MM.1S (cell line): ENCODE results near the gene DNA2.

ENCODE experiments used
- DNase-seq: peaks from one replicate; pipeline ENCODE4 v3.0.0-alpha.2; 2015
- H2AFZ ChIP-seq: fragments of 300-600 bp; sonication (generic); 2 replicates; pipeline ENCODE4 v1.6.0; 2016; ENCODE audit warnings: antibody characterized with exemption, low read length
- H3F3A ChIP-seq: fragments of 300-600 bp; sonication (generic); 2 replicates; pipeline ENCODE4 v1.6.1; 2016; ENCODE audit warnings: mild to moderate bottlenecking, antibody characterized with exemption, low read length, moderate library complexity, mixed read lengths; ENCODE audit not compliant: insufficient read depth
- H3K27ac ChIP-seq: fragments of 300-600 bp; sonication (generic); 2 replicates; pipeline ENCODE4 v1.5.1; 2016; ENCODE audit warnings: mild to moderate bottlenecking, low read length
- H3K27me3 ChIP-seq: fragments of 300-600 bp; sonication (generic); replicated peaks from 2 replicates; pipeline ENCODE4 v1.6.0; 2016; ENCODE audit warnings: low read length; ENCODE audit not compliant: insufficient read depth
- H3K36me3 ChIP-seq: fragments of 300-600 bp; sonication (generic); replicated peaks from 2 replicates; pipeline ENCODE4 v1.6.1; 2016; ENCODE audit warnings: mild to moderate bottlenecking, low read length, mixed read lengths; ENCODE audit not compliant: insufficient read depth
- H3K4me1 ChIP-seq: fragments of 300-600 bp; sonication (generic); 2 replicates; pipeline ENCODE4 v1.6.1; 2016; ENCODE audit warnings: low read length, mixed read lengths
- H3K4me2 ChIP-seq: fragments of 300-600 bp; sonication (generic); 2 replicates; pipeline ENCODE4 v1.6.0; 2016; ENCODE audit warnings: low read depth, low read length
- H3K4me3 ChIP-seq: fragments of 300-600 bp; sonication (generic); 2 replicates; pipeline ENCODE4 v1.5.1; 2016; ENCODE audit warnings: low read length, mixed read lengths
- H3K79me2 ChIP-seq: fragments of 300-600 bp; sonication (generic); 2 replicates; pipeline ENCODE4 v1.6.1; 2016; ENCODE audit warnings: mixed run types, low read length, mixed read lengths
- H3K9ac ChIP-seq: fragments of 300-600 bp; sonication (generic); 2 replicates; pipeline ENCODE4 v1.6.1; 2016; ENCODE audit warnings: low read length, mixed read lengths
- H3K9me2 ChIP-seq: fragments of 300-600 bp; sonication (generic); replicated peaks from 2 replicates; pipeline ENCODE4 v1.6.1; 2016; ENCODE audit warnings: mild to moderate bottlenecking, low read length, mixed read lengths; ENCODE audit not compliant: insufficient read depth
- H3K9me3 ChIP-seq: fragments of 300-600 bp; sonication (generic); replicated peaks from 2 replicates; pipeline ENCODE4 v1.6.1; 2016; ENCODE audit warnings: mild to moderate bottlenecking, low read length, mixed read lengths; ENCODE audit not compliant: insufficient read depth
- H4K20me1 ChIP-seq: fragments of 300-600 bp; sonication (generic); 2 replicates; pipeline ENCODE4 v1.6.1; 2016; ENCODE audit warnings: mild to moderate bottlenecking, low read length, moderate library complexity, mixed read lengths; ENCODE audit not compliant: insufficient read depth
- EZH2 ChIP-seq: fragments of 300-600 bp; sonication (generic); optimal IDR thresholded peaks from 2 replicates; pipeline ENCODE3; 2017; ENCODE audit warnings: low read depth, mild to moderate bottlenecking, antibody characterized with exemption, low read length, mixed read lengths
- EZH2phosphoT487 ChIP-seq: fragments of 300-600 bp; sonication (generic); IDR thresholded peaks from 2 replicates; pipeline ENCODE4 v1.6.1; 2018; ENCODE audit warnings: antibody characterized with exemption, low read length
- TF ChIP-seq, protein P1 (sequence below): fragments of 300-600 bp; sonication (generic); IDR thresholded peaks from 2 replicates; pipeline ENCODE4 v1.5.1; 2016; ENCODE audit warnings: antibody characterized with exemption, low read length, mixed read lengths

DNA2 gene

DNA sequence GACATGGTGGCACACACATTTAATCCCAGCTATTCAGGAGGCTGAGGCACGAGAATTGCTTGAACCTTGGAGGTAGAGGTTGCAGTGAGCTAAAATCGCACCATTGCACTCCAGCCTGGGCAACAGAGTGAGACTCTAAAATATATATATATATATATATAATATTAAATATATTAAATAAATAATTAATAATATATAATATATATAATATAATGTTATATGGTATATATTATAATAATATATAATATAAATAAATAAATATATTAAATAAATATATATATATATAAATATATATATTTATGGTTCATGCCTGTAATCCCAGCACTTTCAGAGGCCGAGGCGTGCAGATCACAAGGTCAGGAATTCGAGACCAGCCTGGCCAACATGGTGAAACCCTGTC, 105.2 kb downstream of the DNA2 start:
- no peaks in the 10 kb centered on the region for H3K27me3 ChIP-seq
- H3K9me3 ChIP-seq, result no peaks in the 10 kb centered on the region
- H4K20me1 ChIP-seq, result no peaks in the 10 kb centered on the region
- no peak overlapping the region for H3K27ac ChIP-seq
- H3K4me1 ChIP-seq, result no peaks in the 10 kb centered on the region
- no peak overlapping the region for H3K4me3 ChIP-seq
- H3K9ac ChIP-seq, result no peak overlapping the region
- H3F3A ChIP-seq, result no peaks in the 10 kb centered on the region
- no peaks in the 10 kb centered on the region for H3K79me2 ChIP-seq
- TF ChIP-seq, protein P1, sequence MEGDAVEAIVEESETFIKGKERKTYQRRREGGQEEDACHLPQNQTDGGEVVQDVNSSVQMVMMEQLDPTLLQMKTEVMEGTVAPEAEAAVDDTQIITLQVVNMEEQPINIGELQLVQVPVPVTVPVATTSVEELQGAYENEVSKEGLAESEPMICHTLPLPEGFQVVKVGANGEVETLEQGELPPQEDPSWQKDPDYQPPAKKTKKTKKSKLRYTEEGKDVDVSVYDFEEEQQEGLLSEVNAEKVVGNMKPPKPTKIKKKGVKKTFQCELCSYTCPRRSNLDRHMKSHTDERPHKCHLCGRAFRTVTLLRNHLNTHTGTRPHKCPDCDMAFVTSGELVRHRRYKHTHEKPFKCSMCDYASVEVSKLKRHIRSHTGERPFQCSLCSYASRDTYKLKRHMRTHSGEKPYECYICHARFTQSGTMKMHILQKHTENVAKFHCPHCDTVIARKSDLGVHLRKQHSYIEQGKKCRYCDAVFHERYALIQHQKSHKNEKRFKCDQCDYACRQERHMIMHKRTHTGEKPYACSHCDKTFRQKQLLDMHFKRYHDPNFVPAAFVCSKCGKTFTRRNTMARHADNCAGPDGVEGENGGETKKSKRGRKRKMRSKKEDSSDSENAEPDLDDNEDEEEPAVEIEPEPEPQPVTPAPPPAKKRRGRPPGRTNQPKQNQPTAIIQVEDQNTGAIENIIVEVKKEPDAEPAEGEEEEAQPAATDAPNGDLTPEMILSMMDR, result no peak
- TF ChIP-seq EZH2phosphoT487, result no peak
- no peak for TF ChIP-seq EZH2
- DNase-seq, result no peak
- no peak overlapping the region for H2AFZ ChIP-seq
- H3K4me2 ChIP-seq, result no peak overlapping the region
- H3K9me2 ChIP-seq, result no peaks in the 10 kb centered on the region
- H3K36me3 ChIP-seq, result no peaks in the 10 kb centered on the region

DNA sequence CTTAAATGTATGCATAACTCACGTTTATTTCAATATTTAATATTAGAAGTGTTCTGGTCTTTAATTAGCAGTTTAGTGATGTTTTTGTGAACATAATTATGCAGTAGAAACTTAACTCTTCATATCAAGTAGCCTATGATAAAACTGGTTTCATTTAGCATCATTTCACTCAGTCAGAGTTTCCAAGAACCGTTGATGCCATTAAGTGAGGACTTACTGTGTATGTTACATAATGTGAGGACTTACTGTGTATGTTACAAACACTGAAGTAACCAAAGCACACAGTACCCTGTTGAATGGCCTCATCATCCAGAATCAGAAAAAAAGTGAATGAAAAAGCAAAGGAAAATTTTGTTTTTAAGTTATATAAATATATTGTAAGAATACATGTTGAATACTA, 106.2 kb downstream of the DNA2 start:
- H3K4me1 ChIP-seq, result no peaks in the 10 kb centered on the region
- H3K4me2 ChIP-seq, result no peak overlapping the region
- no peaks in the 10 kb centered on the region for H3K9me3 ChIP-seq
- no peak overlapping the region for H2AFZ ChIP-seq
- no peaks in the 10 kb centered on the region for H3K27me3 ChIP-seq
- H3K79me2 ChIP-seq, result no peaks in the 10 kb centered on the region
- no peaks in the 10 kb centered on the region for H3K36me3 ChIP-seq
- no peak overlapping the region for H3K27ac ChIP-seq
- no peak overlapping the region for H3K4me3 ChIP-seq
- H3K9me2 ChIP-seq, result no peaks in the 10 kb centered on the region
- no peaks in the 10 kb centered on the region for H3F3A ChIP-seq
- DNase-seq, result no peak
- H3K9ac ChIP-seq, result no peak overlapping the region
- H4K20me1 ChIP-seq, result no peaks in the 10 kb centered on the region
- TF ChIP-seq EZH2phosphoT487 (no peak), EZH2 (no peak)
- TF ChIP-seq, protein P1, result no peak

DNA sequence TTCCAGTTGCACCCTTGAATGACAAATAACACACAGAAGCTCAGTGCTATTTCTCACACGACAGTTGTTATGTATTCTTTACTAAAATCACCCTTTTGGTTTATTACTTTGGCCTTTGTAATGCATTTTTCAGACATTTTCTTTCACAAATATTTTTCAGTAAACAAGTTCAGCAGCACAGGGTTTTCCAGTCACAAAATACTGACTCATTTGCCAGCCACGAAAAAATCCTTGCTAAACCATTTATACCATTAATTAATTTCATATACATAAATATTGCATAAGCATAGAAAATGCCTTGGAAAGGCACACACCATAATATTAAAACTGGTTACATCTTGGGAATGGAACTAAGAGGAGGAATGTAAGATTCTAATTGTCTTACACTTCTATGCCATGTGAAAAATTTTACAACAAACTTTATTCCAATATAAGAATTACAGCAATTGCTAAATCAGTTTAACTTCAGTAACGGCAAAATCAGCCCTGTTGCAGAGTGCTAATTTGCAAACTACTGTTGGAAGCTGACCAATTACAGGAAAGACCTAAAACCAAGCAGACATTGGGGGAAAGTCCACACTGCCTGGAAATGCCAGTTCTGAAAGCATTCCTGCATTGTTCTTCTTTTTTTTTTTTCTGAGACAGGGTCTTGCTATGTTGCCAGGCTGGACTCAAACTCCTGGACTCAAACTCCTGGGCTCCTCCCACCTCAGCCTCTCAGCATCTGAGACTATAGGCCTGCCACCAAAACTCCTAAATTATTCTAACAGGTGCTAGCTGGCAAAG, 107.5 kb downstream of the DNA2 start:
- H2AFZ ChIP-seq, result no peak overlapping the region
- H3K4me1 ChIP-seq, result no peaks in the 10 kb centered on the region
- H3F3A ChIP-seq, result no peaks in the 10 kb centered on the region
- no peak overlapping the region for H3K9ac ChIP-seq
- no peak for DNase-seq
- H3K9me2 ChIP-seq, result no peaks in the 10 kb centered on the region
- no peak overlapping the region for H3K4me2 ChIP-seq
- no peaks in the 10 kb centered on the region for H3K36me3 ChIP-seq
- no peaks in the 10 kb centered on the region for H4K20me1 ChIP-seq
- no peak for TF ChIP-seq EZH2phosphoT487
- TF ChIP-seq, protein P1, result no peak
- TF ChIP-seq EZH2, result no peak
- H3K4me3 ChIP-seq, result no peak overlapping the region
- no peak overlapping the region for H3K27ac ChIP-seq
- H3K79me2 ChIP-seq, result no peaks in the 10 kb centered on the region
- H3K27me3 ChIP-seq, result no peaks in the 10 kb centered on the region
- H3K9me3 ChIP-seq, result no peaks in the 10 kb centered on the region
